Parathyroid adenoma (tissue), 2 donors: ENCODE measurements around the gene CLDN24.

Experiments used
- H2AFZ ChIP-seq: fragments of 300-600 bp; sonication (generic); one replicate; pipeline ENCODE4 v1.7.0; 2017; ENCODE audit warnings: antibody characterized with exemption, mild to moderate bottlenecking
- H3K27ac ChIP-seq: fragments of 300-600 bp; sonication (generic); one replicate; pipeline ENCODE4 v1.7.0; 2017
- H3K27me3 ChIP-seq: fragments of 300-600 bp; sonication (generic); one replicate; pipeline ENCODE4 v1.7.0; 2017; ENCODE audit warnings: low read length; ENCODE audit not compliant: control insufficient read depth, insufficient read depth
- H3K36me3 ChIP-seq: fragments of 300-600 bp; sonication (generic); one replicate; pipeline ENCODE4 v1.7.0; 2017; ENCODE audit warnings: low read length; ENCODE audit not compliant: control insufficient read depth, insufficient read depth
- H3K4me1 ChIP-seq: fragments of 300-600 bp; sonication (generic); one replicate; pipeline ENCODE4 v1.7.0; 2017; ENCODE audit warnings: control low read depth
- H3K4me2 ChIP-seq: fragments of 300-600 bp; sonication (generic); one replicate; pipeline ENCODE4 v1.7.0; 2017; ENCODE audit warnings: low read length
- H3K4me3 ChIP-seq: fragments of 300-600 bp; sonication (generic); one replicate; pipeline ENCODE4 v1.7.0; 2017; ENCODE audit warnings: low read depth, low read length
- H3K79me2 ChIP-seq: fragments of 300-600 bp; sonication (generic); one replicate; pipeline ENCODE4 v1.7.0; 2017; ENCODE audit warnings: control low read depth
- H3K9ac ChIP-seq: fragments of 300-600 bp; sonication (generic); one replicate; pipeline ENCODE4 v1.7.0; 2017; ENCODE audit warnings: mild to moderate bottlenecking
- H3K9me3 ChIP-seq: fragments of 300-600 bp; sonication (generic); one replicate; pipeline ENCODE4 v1.7.0; 2017; ENCODE audit warnings: low read length; ENCODE audit not compliant: control insufficient read depth
- TF ChIP-seq, protein P1 (sequence below): fragments of 300-600 bp; sonication (generic); IDR thresholded peaks from one replicate; pipeline ENCODE4 v1.7.0; 2017; ENCODE audit warnings: antibody characterized with exemption, mild to moderate bottlenecking
- donor health status: primary hyperparathyroidism.

The CLDN24 gene

DNA sequence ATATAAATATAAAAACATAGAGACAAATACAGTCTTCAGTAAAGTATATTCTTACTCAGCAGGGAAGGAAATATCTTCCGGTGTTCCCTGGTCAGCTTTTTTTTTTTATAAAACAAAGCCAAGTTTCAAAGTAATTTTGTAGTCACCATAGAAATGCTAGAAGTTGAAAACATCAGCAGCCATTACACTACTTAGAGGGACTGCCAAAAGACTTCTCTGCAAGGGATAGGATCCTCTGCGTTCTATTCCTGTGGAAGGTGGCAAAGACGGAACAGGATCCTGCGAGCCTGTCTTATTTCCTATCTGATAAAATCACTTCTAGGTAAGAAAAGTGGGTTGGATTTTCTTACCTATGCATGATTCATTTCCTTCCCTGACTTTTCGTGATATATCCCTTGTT, 21.6 kb downstream of the CLDN24 start:
- Histone ChIP-seq H3K9me3 (no peaks in the 10 kb centered on the region), H3K4me1 (peaks cover 6% of the 10 kb centered on the region), H3K4me2 (peak overlapping the region; percentile 7), H3K79me2 (no peaks in the 10 kb centered on the region), H3K36me3 (no peaks in the 10 kb centered on the region), H3K9ac (no peak overlapping the region), H2AFZ (no peak overlapping the region), H3K27ac (no peak overlapping the region), H3K4me3 (no peak overlapping the region), H3K27me3 (no peaks in the 10 kb centered on the region)
- TF ChIP-seq, protein P1, sequence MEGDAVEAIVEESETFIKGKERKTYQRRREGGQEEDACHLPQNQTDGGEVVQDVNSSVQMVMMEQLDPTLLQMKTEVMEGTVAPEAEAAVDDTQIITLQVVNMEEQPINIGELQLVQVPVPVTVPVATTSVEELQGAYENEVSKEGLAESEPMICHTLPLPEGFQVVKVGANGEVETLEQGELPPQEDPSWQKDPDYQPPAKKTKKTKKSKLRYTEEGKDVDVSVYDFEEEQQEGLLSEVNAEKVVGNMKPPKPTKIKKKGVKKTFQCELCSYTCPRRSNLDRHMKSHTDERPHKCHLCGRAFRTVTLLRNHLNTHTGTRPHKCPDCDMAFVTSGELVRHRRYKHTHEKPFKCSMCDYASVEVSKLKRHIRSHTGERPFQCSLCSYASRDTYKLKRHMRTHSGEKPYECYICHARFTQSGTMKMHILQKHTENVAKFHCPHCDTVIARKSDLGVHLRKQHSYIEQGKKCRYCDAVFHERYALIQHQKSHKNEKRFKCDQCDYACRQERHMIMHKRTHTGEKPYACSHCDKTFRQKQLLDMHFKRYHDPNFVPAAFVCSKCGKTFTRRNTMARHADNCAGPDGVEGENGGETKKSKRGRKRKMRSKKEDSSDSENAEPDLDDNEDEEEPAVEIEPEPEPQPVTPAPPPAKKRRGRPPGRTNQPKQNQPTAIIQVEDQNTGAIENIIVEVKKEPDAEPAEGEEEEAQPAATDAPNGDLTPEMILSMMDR, result no peak

DNA sequence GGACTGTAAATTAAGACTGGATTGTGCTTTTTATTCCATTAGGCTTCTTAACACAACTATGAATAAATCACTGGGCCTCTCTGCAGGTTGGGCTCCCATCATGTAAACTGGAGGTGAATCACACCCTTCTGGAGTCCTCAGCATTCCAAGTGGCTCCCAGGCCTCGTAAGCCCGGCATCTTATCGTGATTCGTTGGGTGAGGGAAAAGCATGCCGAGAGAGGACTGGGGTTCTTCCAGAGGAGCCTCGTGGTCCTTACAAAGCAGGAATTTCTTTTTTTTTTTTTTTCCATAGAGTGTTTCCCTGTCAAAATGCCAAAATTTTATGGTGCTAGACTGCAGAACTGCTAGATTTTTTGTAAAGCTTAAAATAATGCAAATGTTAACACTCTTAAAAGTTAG, 22.2 kb downstream of the CLDN24 start:
- Histone ChIP-seq H3K9ac (no peak overlapping the region), H3K9me3 (no peaks in the 10 kb centered on the region), H3K4me3 (no peak overlapping the region), H3K79me2 (no peaks in the 10 kb centered on the region), H3K27ac (no peak overlapping the region), H3K27me3 (no peaks in the 10 kb centered on the region), H3K4me2 (no peak overlapping the region), H3K36me3 (no peaks in the 10 kb centered on the region), H2AFZ (no peak overlapping the region), H3K4me1 (peaks cover 6% of the 10 kb centered on the region)
- TF ChIP-seq, protein P1, result no peak

DNA sequence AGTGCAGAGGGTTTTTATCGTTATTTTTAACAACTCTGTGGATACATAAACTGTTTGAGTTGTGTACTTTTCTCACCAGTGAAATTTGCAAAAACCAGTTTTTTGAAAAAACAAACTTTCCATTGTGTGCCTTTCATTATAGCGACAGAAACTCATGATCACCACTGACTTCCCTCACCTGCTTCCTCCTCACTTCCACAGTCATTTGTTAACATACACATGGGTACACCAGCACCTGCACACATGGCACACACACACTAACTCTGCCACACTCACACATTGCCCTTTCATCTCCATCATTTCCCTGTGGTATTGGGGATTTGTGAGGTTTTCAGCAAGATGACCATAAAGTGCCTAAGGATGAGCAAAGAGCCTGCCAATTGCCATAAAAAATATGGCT, 22.8 kb downstream of the CLDN24 start:
- Histone ChIP-seq H2AFZ (no peak overlapping the region), H3K27ac (no peak overlapping the region), H3K79me2 (no peaks in the 10 kb centered on the region), H3K36me3 (no peaks in the 10 kb centered on the region), H3K9me3 (no peaks in the 10 kb centered on the region), H3K4me1 (peaks cover 6% of the 10 kb centered on the region), H3K27me3 (no peaks in the 10 kb centered on the region), H3K9ac (no peak overlapping the region), H3K4me3 (no peak overlapping the region), H3K4me2 (no peak overlapping the region)
- TF ChIP-seq, protein P1, result no peak

DNA sequence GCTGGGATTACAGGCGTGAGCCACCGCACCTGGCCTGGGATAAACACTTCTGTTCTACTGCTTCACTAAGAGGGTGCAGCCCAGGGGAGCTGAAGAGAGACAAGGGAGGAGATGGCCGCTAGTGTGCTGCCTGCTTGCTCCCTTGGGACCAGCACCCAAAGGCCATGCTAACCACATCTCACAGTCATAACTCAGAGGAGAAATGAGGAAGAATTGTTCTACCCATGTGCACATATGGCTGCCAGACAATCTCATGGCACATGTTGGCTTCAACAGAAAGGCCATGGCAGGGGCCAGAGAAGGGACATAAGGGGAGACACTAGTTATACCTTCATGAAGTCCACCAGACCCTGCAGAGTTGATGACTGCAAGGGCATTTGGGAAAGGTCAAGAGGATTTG, 24.6 kb downstream of the CLDN24 start:
- TF ChIP-seq, protein P1, result no peak
- Histone ChIP-seq H3K79me2 (no peaks in the 10 kb centered on the region), H2AFZ (no peak overlapping the region), H3K4me2 (no peak overlapping the region), H3K9ac (no peak overlapping the region), H3K27me3 (no peaks in the 10 kb centered on the region), H3K4me3 (no peak overlapping the region), H3K9me3 (no peaks in the 10 kb centered on the region), H3K36me3 (no peaks in the 10 kb centered on the region), H3K4me1 (peaks cover 6% of the 10 kb centered on the region), H3K27ac (no peak overlapping the region)

DNA sequence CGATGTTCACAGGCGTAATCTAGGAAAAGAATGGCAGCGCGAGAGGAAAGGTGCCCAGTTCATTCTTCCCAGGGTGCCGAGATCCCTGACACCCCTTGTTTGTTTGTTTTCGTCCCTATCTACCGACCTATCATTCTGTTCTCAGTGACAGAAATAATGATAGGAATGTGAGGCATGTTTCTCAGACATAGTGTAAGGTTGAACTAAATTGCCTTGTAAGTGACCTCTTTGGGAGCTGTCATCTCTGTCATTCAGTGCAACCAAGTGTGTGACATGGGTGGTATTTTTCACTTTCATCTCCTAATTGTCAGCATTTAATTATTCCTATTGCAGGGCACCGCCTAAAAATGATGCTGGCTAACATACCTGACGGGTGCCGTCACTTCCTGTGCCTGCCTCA, 26.5 kb downstream of the CLDN24 start:
- no peak overlapping the region for H3K27ac ChIP-seq
- TF ChIP-seq, protein P1, result no peak
- no peaks in the 10 kb centered on the region for H3K9me3 ChIP-seq
- no peak overlapping the region for H3K4me2 ChIP-seq
- no peaks in the 10 kb centered on the region for H3K27me3 ChIP-seq
- H2AFZ ChIP-seq, result no peak overlapping the region
- no peak overlapping the region for H3K4me3 ChIP-seq
- no peaks in the 10 kb centered on the region for H3K79me2 ChIP-seq
- no peaks in the 10 kb centered on the region for H3K36me3 ChIP-seq
- peaks cover 2% of the 10 kb centered on the region for H3K4me1 ChIP-seq
- no peak overlapping the region for H3K9ac ChIP-seq
